ENCODE measurements around the gene TRPV6.

DNA sequence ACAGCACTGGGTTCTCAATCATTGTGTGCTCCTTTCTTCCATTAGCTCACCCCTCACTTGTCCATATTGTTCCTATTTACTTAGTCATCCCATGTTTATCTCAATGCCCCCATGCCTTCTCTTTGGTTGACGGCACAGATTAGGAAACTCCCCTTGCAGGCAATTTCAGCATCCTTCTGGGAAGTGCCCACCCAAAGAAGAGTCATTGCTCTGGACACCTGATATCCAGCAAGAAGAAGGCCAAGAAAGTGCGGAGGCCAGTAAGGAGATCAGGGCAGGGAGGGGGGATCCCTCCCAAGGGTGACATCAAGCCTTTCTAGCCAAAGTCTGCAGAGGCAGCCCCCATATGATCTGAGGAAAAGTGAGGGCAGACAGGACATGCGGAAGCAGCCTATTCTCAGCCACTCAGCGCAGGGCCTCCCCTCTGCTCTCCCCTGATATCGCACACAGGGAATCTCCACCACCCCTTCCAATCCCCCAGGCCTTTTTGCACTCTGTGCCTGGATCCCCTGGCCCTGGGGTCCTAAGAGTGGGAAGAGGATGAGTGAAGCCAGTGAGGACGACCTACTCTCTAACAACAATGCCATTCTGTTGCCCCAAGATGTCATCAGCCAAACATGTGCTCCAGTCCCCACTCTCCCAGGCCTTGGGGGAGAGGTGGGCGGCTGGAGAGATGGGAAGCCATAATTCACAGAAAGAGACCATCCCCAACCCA lies 1.8 kb downstream of the TRPV6 start:
- TF ChIP-seq, protein P1, sequence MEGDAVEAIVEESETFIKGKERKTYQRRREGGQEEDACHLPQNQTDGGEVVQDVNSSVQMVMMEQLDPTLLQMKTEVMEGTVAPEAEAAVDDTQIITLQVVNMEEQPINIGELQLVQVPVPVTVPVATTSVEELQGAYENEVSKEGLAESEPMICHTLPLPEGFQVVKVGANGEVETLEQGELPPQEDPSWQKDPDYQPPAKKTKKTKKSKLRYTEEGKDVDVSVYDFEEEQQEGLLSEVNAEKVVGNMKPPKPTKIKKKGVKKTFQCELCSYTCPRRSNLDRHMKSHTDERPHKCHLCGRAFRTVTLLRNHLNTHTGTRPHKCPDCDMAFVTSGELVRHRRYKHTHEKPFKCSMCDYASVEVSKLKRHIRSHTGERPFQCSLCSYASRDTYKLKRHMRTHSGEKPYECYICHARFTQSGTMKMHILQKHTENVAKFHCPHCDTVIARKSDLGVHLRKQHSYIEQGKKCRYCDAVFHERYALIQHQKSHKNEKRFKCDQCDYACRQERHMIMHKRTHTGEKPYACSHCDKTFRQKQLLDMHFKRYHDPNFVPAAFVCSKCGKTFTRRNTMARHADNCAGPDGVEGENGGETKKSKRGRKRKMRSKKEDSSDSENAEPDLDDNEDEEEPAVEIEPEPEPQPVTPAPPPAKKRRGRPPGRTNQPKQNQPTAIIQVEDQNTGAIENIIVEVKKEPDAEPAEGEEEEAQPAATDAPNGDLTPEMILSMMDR (conservative IDR thresholded peaks at IDR 0.05; ENCODE audit: low read depth in 2 of 2) = no peak
- TF ChIP-seq EZH2 (IDR thresholded peaks at IDR 0.05; ENCODE audit: low read depth, unreplicated experiment) = no peak
- TF ChIP-seq EZH2phosphoT487 (IDR thresholded peaks at IDR 0.05; ENCODE audit: unreplicated experiment) = no peak
- no peak for TF ChIP-seq CREB1 (CRISPR knock-in tag; IDR thresholded peaks at IDR 0.05; ENCODE audit: low read depth)
- no peak for TF ChIP-seq ZNF114 (CRISPR knock-in tag; IDR thresholded peaks at IDR 0.05)
- TF ChIP-seq STAT1 (IDR thresholded peaks at IDR 0.05; ENCODE audit: unreplicated experiment) = no peak
- TF ChIP-seq, protein P2, sequence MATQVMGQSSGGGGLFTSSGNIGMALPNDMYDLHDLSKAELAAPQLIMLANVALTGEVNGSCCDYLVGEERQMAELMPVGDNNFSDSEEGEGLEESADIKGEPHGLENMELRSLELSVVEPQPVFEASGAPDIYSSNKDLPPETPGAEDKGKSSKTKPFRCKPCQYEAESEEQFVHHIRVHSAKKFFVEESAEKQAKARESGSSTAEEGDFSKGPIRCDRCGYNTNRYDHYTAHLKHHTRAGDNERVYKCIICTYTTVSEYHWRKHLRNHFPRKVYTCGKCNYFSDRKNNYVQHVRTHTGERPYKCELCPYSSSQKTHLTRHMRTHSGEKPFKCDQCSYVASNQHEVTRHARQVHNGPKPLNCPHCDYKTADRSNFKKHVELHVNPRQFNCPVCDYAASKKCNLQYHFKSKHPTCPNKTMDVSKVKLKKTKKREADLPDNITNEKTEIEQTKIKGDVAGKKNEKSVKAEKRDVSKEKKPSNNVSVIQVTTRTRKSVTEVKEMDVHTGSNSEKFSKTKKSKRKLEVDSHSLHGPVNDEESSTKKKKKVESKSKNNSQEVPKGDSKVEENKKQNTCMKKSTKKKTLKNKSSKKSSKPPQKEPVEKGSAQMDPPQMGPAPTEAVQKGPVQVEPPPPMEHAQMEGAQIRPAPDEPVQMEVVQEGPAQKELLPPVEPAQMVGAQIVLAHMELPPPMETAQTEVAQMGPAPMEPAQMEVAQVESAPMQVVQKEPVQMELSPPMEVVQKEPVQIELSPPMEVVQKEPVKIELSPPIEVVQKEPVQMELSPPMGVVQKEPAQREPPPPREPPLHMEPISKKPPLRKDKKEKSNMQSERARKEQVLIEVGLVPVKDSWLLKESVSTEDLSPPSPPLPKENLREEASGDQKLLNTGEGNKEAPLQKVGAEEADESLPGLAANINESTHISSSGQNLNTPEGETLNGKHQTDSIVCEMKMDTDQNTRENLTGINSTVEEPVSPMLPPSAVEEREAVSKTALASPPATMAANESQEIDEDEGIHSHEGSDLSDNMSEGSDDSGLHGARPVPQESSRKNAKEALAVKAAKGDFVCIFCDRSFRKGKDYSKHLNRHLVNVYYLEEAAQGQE (IDR thresholded peaks at IDR 0.05; ENCODE audit: unreplicated experiment) = no peak
- TF ChIP-seq POLR2AphosphoS5 (IDR thresholded peaks at IDR 0.05; ENCODE audit: low read depth) = no peak

Measured in GM23338 (cell line).